ENCODE results near the gene MEST. TPM values are rescaled to one million over a fixed set of nuclear protein-coding genes. Genes with fewer than 3 reads are reported as not detected.
"Not testable (repeated sequence)": the region's sequence is repeated elsewhere in the genome, so short reads cannot be mapped to it uniquely, and the experiment has no call there.

Gene MEST
- total RNA-seq, 1 experiment from 2014 or later, result 223 TPM

- no peak overlapping the region for H3K4me3 ChIP-seq
- H3K4me1 ChIP-seq (replicated peaks), result no peaks in the 10 kb centered on the region
- no peaks in the 10 kb centered on the region for H3K9me3 ChIP-seq (replicated peaks)
- no peaks in the 10 kb centered on the region for H3K27me3 ChIP-seq (replicated peaks)
- no peak for DNase-seq (ENCODE audit: low read depth in 1 of 2, low spot score in 2 of 2)
- no peak overlapping the region for H3K27ac ChIP-seq
- H3K36me3 ChIP-seq, result 0 out of 2 replicates have a peak, but pooled peaks cover 3% of the 10 kb centered on the region
Observed at GRCh38 chr7:130521258-130521951, 29.5 kb downstream of the MEST start.

DNA sequence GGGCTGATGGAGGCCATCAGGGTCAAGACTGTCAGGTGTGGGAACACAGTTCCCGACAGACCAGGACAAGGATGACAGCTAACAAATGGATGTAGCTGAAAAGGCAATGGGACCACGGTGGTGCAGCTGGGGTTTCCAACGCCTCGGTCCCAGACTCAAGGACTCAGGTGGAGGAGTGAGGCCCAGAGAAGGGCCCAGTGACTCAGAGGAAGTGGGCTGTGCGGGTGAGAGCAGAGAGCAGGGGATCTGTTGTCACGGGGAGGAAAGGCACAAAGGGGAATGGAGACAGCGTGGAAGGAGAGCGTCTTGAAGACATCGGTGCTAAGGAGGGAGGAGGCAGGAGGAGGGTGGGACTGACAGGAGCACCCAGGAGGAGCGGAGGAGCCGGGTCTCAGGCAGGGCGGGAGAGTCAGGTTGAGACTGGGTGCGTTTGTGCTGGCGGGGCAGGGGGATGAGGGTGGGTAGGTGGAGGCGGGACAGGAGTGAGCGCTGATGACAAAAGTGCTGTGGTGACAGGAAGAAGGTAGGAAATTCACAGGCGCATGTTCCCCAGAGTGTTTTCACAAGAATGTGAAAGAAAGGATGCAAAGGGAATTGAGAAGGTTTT is 31.7 kb downstream of the MEST start:
- H3K9me3 ChIP-seq (replicated peaks); H3K4me3 ChIP-seq; H3K27ac ChIP-seq; DNase-seq (ENCODE audit: low read depth in 1 of 2, low spot score in 2 of 2); H3K27me3 ChIP-seq (replicated peaks); H3K4me1 ChIP-seq (replicated peaks); H3K36me3 ChIP-seq: not testable (repeated sequence)

GRCh38 chr7:130524628-130525027 is 32.7 kb downstream of the MEST start:
- Histone ChIP-seq H3K27me3 (replicated peaks) (no peaks in the 10 kb centered on the region), H3K27ac (no peak overlapping the region), H3K36me3 (0 out of 2 replicates have a peak, but pooled peaks cover 3% of the 10 kb centered on the region), H3K9me3 (replicated peaks) (no peaks in the 10 kb centered on the region), H3K4me1 (replicated peaks) (no peaks in the 10 kb centered on the region), H3K4me3 (no peak overlapping the region)
- DNase-seq (ENCODE audit: low read depth in 1 of 2, low spot score in 2 of 2), result no peak

DNA sequence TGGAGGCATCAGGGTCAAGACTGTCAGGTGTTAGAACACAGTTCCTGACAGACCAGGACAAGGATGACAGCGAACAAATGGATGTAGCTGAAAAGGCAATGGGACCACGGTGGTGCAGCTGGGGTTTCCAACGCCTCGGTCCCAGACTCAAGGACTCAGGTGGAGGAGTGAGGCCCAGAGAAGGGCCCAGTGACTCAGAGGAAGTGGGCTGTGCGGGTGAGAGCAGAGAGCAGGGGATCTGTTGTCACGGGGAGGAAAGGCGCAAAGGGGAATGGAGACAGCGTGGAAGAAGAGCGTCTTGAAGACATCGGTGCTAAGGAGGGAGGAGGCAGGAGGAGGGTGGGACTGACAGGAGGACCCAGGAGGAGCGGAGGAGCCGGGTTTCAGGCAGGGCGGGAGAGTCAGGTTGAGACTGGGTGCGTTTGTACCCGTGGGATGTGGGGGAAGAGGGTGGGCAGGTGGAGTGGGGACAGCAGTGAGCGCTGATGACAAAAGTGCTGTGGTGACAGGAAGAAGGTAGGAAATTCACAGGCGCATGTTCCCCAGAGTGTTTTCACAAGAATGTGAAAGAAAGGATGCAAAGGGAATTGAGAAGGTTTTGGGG is 36.0 kb downstream of the MEST start:
- not testable (repeated sequence) for H3K27me3 ChIP-seq (replicated peaks); DNase-seq (ENCODE audit: low read depth in 1 of 2, low spot score in 2 of 2); H3K4me1 ChIP-seq (replicated peaks); H3K4me3 ChIP-seq; H3K27ac ChIP-seq; H3K36me3 ChIP-seq; H3K9me3 ChIP-seq (replicated peaks)

DNA sequence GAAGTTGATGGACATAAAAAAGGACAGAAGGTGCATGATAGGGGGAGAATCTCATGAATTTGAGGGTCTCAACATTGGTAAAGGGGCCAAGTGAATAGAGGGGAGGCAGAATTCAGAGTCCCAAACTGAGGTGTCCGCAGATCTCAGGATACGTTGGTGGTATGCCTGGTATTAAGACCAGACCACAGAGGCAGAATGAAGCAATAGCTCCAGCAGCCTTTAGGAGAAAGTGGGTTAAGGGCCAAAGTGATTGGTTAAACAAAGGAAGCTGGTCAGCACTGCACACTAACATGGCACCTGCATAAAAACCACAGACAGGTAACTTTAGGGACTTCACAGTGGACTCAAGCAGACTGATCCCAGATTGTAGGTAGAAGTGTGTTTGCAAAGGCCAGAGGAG is 37.5 kb downstream of the MEST start:
- H3K4me3 ChIP-seq, result no peak overlapping the region
- no peak overlapping the region for H3K27ac ChIP-seq
- no peaks in the 10 kb centered on the region for H3K4me1 ChIP-seq (replicated peaks)
- no peaks in the 10 kb centered on the region for H3K36me3 ChIP-seq
- H3K9me3 ChIP-seq (replicated peaks), result no peaks in the 10 kb centered on the region
- no peak for DNase-seq (ENCODE audit: low read depth in 1 of 2, low spot score in 2 of 2)
- H3K27me3 ChIP-seq (replicated peaks), result no peaks in the 10 kb centered on the region

DNA sequence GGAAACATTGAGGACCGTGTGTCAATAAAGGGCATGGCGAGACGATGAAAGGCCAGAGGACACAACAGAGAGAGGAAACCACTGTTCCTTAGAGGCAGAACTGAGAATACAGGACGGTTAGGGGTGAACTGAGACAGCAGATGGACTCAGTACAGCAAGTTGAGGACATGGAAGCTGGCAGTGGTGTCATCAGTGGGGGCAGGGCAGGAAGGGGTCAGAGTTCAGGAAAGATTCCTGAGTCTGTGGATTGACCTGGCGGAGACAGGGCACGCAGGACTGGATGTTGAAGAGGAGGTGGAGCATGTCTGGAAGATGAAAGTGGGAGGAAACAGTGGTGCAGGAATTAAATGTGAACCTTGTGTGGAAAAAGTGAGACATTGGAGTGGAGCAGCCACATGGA is 46.0 kb downstream of the MEST start:
- not testable (repeated sequence) for H3K9me3 ChIP-seq (replicated peaks); H3K27me3 ChIP-seq (replicated peaks); H3K36me3 ChIP-seq; H3K4me3 ChIP-seq; H3K4me1 ChIP-seq (replicated peaks); H3K27ac ChIP-seq; DNase-seq (ENCODE audit: low read depth in 1 of 2, low spot score in 2 of 2)

DNA sequence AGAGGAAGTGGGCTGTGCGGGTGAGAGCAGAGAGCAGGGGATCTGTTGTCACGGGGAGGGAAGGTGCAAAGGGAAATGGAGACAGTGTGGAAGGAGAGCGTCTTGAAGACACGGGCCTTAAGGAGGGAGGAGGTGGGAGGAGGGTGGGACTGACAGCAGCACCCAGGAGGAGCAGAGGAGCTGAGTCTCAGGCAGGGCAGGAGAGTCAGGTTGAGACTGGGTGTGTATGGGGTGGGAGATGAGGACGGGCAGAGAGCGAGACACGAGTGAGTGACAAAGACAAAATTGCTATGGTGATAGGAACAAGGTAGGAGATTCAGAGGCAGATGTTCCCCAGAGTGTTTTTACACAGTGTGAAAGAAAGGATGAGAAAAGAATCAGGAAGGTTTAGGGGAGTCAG is 49.4 kb downstream of the MEST start:
- not testable (repeated sequence) for H3K4me1 ChIP-seq (replicated peaks); H3K9me3 ChIP-seq (replicated peaks); H3K4me3 ChIP-seq; H3K27me3 ChIP-seq (replicated peaks); DNase-seq (ENCODE audit: low read depth in 1 of 2, low spot score in 2 of 2); H3K27ac ChIP-seq; H3K36me3 ChIP-seq

DNA sequence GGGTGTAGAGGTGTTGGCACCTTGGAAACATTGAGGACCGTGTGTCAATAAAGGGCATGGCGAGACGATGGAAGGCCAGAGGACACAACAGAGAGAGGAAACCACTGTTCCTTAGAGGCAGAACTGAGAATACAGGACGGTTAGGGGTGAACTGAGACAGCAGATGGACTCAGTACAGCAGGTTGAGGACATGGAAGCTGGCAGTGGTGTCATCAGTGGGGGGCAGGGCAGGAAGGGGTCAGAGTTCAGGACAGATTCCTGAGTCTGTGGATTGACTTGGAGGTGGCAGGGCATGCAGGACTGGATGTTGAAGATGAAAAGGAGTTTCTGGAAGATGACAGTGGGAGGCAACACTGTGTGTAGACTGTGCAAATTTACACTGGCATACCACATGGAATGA is 50.4 kb downstream of the MEST start:
- not testable (repeated sequence) for H3K4me1 ChIP-seq (replicated peaks); H3K4me3 ChIP-seq; H3K27me3 ChIP-seq (replicated peaks); H3K27ac ChIP-seq; H3K9me3 ChIP-seq (replicated peaks); DNase-seq (ENCODE audit: low read depth in 1 of 2, low spot score in 2 of 2)
- peaks cover 13% of the 10 kb centered on the region; the same call in 1 of the 2 replicates for H3K36me3 ChIP-seq

DNA sequence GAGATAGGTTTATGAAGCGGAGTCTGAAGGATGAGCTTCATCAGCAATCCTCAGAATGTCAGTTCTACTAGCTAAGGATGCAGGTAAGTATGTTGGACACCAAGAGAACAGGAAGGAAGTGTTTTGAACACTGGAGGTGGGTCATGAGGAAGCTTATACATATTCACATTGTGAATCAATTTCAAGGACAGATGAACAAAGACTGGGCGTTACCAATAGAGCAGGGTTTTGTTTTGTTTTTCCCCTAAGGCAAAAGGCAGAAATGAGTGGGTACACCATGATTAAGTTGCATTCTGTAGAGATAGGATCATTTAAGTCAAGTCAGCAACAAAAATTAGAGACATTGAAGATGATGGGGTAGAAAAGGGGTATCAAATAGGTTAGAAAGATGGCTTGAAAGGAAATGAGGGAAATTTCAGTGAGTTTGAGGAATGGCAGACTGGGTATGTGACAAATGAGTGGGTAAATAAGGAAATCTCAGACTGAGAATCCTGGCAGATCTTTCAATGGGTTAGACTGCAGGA is 51.7 kb downstream of the MEST start:
- no peak for DNase-seq (ENCODE audit: low read depth in 1 of 2, low spot score in 2 of 2)
- H3K4me3 ChIP-seq, result no peak overlapping the region
- H3K27ac ChIP-seq, result no peak overlapping the region
- H3K36me3 ChIP-seq, result peaks cover 17% of the 10 kb centered on the region
- H3K27me3 ChIP-seq (replicated peaks), result no peaks in the 10 kb centered on the region
- no peaks in the 10 kb centered on the region for H3K9me3 ChIP-seq (replicated peaks)
- no peaks in the 10 kb centered on the region for H3K4me1 ChIP-seq (replicated peaks)

GRCh38 chr7:130544356-130544755 is 52.5 kb downstream of the MEST start:
- no peak for DNase-seq (ENCODE audit: low read depth in 1 of 2, low spot score in 2 of 2)
- no peak overlapping the region for H3K4me3 ChIP-seq
- H3K27me3 ChIP-seq (replicated peaks), result no peaks in the 10 kb centered on the region
- no peak overlapping the region for H3K27ac ChIP-seq
- H3K9me3 ChIP-seq (replicated peaks), result no peaks in the 10 kb centered on the region
- no peaks in the 10 kb centered on the region for H3K4me1 ChIP-seq (replicated peaks)
- peaks cover 21% of the 10 kb centered on the region for H3K36me3 ChIP-seq

DNA sequence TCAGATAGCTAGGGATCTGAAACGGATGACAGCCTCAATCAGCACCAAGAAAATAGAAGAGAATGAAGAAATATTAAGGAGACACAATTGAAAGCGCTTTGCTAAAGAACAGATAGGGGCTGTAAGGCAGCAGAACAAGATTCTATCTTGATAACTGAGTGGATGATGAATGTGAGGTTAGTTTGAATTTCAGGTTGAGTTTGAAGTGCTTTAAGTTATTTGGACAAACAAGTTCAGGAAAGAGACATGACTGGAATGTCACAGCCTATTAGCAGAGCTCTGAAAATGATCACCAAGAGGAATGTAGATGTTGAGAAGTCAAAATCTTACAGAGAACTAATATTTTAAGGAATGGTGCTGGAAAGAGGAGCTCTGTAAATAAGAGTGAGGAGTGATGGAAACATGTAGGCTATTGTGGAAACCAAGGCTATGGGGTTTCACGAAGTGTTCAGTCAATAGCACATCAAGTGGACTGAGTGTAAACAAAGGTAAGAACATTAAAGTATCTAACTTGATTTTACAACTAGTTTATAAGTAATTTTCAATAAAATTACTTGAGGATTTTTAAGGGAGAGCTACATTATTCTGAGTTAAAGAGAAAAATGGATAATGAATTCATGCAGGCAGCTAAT is 61.6 kb downstream of the MEST start:
- Histone ChIP-seq H3K27ac (no peak overlapping the region), H3K27me3 (replicated peaks) (no peaks in the 10 kb centered on the region), H3K9me3 (replicated peaks) (no peaks in the 10 kb centered on the region), H3K4me3 (no peak overlapping the region), H3K36me3 (peaks cover 16% of the 10 kb centered on the region; the same call in 1 of the 2 replicates), H3K4me1 (replicated peaks) (no peaks in the 10 kb centered on the region)
- DNase-seq (ENCODE audit: low read depth in 1 of 2, low spot score in 2 of 2), result no peak

DNA sequence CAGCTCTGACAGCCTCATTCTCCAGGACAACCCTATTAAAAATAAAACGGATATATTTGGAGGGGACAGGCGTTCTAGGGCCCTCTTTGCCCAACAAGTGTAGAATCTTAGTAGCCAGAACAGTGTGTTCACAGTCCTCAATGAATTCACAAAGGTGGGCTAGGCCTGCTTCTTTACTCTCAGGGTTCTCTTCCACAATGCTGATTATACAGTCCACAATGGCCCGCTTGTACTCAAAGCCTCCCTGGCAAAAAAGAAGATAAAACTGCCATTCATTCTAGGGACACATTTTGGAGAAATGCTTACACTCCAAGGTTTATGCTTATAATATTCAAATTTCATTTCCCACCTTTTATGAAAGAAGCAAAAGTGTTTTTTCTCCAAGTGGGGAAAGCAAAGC is 62.6 kb downstream of the MEST start:
- Histone ChIP-seq H3K4me3 (no peak overlapping the region), H3K36me3 (peaks cover 12% of the 10 kb centered on the region; the same call in 1 of the 2 replicates), H3K9me3 (replicated peaks) (no peaks in the 10 kb centered on the region), H3K27ac (no peak overlapping the region), H3K27me3 (replicated peaks) (no peaks in the 10 kb centered on the region), H3K4me1 (replicated peaks) (no peaks in the 10 kb centered on the region)
- DNase-seq (ENCODE audit: low read depth in 1 of 2, low spot score in 2 of 2), result no peak
